Duodenal mucosa (tissue), 2 donors: ENCODE measurements around the gene MAPKAPK5.

ENCODE experiments used
- H3K27ac ChIP-seq: one replicate; pipeline ENCODE4 v1.7.0; 2013; ENCODE audit warnings: low read depth, low read length
- H3K27me3 ChIP-seq, 2 donors: one replicate each; pipeline ENCODE4 v1.7.0; 2013; ENCODE audit warnings: low read length in 2 of 2, control low read depth in 1 of 2; ENCODE audit not compliant: insufficient read depth in 2 of 2, control insufficient read depth in 1 of 2
- H3K36me3 ChIP-seq, 2 donors: one replicate each; pipeline ENCODE4 v1.7.0; 2013; ENCODE audit warnings: low read length in 2 of 2, control low read depth in 1 of 2; ENCODE audit not compliant: insufficient read depth in 2 of 2, control insufficient read depth in 1 of 2
- H3K4me1 ChIP-seq, 2 donors: one replicate each; pipeline ENCODE4 v1.7.0; 2013; ENCODE audit warnings: low read length in 2 of 2, control low read depth in 1 of 2; ENCODE audit not compliant: insufficient read depth in 2 of 2, control insufficient read depth in 1 of 2
- H3K4me3 ChIP-seq, 2 donors: one replicate each; pipeline ENCODE4 v1.7.0; 2013; ENCODE audit warnings: low read length in 2 of 2, low read depth in 1 of 2
- H3K9ac ChIP-seq, 2 donors: one replicate each; pipeline ENCODE4 v1.7.0; 2013; ENCODE audit warnings: low read length in 2 of 2, low read depth in 1 of 2
- H3K9me3 ChIP-seq, 2 donors: one replicate each; pipeline ENCODE4 v1.7.0; 2013; ENCODE audit warnings: low read length in 2 of 2, control low read depth in 1 of 2; ENCODE audit not compliant: control insufficient read depth in 1 of 2

Gene MAPKAPK5

DNA sequence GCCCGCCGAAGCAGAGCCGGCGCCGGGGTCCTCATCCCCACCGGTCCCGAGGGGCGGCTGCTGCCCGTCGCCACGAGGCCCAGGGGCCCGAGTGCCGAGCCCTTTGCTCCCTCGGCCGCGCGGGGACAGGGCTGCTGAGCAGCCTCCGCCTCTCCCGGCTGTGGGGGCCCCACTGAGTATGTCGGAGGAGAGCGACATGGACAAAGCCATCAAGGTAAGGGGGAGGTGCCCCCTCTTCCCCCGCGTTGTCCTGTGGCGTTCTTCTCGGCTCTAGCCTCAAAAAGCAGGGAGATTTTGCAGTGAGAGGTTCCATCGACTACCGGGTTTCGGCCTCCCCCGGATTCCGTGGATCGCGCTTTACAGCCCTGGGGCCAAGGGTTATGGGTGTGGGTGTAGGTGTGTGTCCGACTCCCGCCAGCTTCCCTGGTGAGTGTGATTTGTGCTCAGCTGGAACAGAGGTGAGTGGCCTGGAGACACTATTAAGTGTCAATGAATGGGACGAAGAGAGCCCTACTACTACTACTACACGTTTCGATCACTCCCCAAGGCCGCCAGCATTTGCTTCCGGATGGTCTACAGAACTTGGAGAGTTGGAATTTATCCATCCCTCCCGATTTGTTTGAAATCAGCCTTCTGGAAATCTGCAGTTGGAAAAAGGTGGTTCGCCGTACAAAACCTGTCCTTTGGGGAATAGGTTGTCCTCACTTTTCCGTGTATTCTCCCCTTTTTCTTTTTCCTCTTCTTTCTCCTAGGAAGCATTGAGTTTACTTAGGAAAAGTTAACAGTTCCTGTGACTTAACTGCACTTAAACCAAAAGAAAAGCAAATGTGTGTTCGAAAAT lies 748 bp downstream of the MAPKAPK5 start:
- H3K36me3 ChIP-seq, result peaks cover 4 to 16% of the 10 kb centered on the region in 2 donors
- peak overlapping the region; percentile 85 to 92 for H3K4me3 ChIP-seq
- H3K27ac ChIP-seq, result peak overlapping the region; percentile 98
- H3K9me3 ChIP-seq, result no peaks in the 10 kb centered on the region
- H3K4me1 ChIP-seq, result peaks cover 25 to 36% of the 10 kb centered on the region in 2 donors
- peak overlapping the region; percentile 84 to 89 for H3K9ac ChIP-seq
- no peaks in the 10 kb centered on the region for H3K27me3 ChIP-seq

DNA sequence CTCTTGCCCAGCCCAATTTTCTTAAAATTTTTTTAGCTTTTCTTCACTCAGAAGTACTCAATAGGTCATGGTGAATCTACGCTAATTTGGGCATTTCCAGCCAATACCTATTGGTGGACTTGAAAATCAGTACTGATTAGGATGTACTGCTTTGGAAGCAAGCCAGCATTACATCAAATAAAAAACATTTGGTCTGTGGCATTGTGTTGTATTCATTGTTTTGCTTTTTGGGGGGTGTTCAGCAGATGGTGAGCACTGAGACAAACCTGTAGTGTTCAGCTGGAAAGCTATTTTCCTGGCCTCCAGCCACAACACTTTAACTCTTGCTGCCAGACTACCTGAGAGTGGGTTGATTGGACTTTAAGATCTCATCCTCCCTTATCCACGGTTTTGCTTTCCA lies 4.0 kb downstream of the MAPKAPK5 start:
- Histone ChIP-seq H3K4me1 (peaks cover 14 to 21% of the 10 kb centered on the region in 2 donors), H3K9me3 (no peaks in the 10 kb centered on the region), H3K9ac (no peak overlapping the region), H3K27ac (no peak overlapping the region), H3K4me3 (no peak overlapping the region), H3K27me3 (no peaks in the 10 kb centered on the region), H3K36me3 (peaks cover 0 to 4% of the 10 kb centered on the region in 2 donors)

DNA sequence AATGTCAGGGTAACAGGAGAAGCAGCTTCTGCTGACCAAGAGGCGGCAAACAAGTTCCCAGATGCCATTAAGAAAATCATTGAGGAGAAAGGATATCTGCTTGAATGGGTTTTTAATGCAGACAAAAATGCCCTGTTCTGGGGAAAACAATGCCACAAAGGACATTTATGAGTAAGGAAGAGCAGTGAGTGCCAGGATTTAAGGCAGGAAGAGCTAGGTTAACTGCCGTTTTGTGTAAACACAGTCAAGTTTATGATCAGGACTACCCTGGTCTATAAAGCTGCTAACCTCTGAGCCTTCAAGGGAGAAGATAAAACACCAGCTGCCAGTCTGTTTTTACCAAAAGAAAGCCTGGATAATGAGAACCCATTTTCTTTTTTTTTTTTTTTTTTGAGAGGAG lies 8.5 kb downstream of the MAPKAPK5 start:
- Histone ChIP-seq H3K9me3 (no peaks in the 10 kb centered on the region), H3K4me3 (no peak overlapping the region), H3K9ac (no peak overlapping the region), H3K36me3 (no peaks in the 10 kb centered on the region), H3K4me1 (no peaks in the 10 kb centered on the region), H3K27ac (no peak overlapping the region), H3K27me3 (no peaks in the 10 kb centered on the region)

DNA sequence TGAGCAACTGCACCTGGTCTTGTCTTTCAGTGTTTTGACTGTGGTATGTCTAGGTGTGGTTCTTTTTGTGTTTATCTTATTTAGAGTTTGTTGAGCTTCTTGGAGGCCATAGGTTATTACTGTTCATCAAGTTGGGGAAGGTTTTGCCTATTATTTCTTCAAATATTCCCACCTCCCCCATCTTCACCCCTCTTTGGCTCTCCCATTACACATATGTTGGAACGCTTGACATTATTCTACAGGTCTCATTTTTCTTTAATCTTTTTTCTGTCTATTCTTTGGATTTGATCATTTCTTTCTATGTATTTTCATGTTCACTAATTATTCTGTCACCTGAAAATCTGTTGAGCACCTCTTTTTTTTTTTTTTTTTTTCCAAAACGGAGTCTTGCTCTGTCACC lies 16.2 kb downstream of the MAPKAPK5 start:
- Histone ChIP-seq H3K36me3 (no peaks in the 10 kb centered on the region), H3K27ac (no peak overlapping the region), H3K9me3 (no peaks in the 10 kb centered on the region), H3K27me3 (no peaks in the 10 kb centered on the region), H3K4me3 (no peak overlapping the region), H3K9ac (no peak overlapping the region), H3K4me1 (no peaks in the 10 kb centered on the region)

DNA sequence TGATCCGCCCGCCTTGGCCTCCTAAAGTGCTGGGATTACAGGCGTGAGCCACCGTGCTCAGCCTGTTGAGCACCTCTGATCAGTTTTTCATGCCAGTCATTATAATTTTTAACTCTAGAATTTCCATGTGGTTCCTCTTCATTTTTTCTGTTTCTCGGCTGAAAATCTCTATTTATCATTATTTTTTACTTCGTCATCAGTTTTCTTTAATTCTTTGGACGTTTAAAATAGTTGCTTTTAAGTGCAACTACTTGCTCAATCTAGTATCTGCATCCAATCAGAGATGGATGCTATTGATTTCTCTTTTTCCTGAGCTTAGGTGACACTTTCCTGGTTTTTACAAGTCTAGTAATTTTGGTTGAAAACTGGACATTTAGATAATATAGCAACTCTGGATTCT lies 16.8 kb downstream of the MAPKAPK5 start:
- Histone ChIP-seq H3K9me3 (no peaks in the 10 kb centered on the region), H3K4me3 (no peak overlapping the region), H3K4me1 (no peaks in the 10 kb centered on the region), H3K27me3 (no peaks in the 10 kb centered on the region), H3K27ac (no peak overlapping the region), H3K9ac (no peak overlapping the region), H3K36me3 (no peaks in the 10 kb centered on the region)

DNA sequence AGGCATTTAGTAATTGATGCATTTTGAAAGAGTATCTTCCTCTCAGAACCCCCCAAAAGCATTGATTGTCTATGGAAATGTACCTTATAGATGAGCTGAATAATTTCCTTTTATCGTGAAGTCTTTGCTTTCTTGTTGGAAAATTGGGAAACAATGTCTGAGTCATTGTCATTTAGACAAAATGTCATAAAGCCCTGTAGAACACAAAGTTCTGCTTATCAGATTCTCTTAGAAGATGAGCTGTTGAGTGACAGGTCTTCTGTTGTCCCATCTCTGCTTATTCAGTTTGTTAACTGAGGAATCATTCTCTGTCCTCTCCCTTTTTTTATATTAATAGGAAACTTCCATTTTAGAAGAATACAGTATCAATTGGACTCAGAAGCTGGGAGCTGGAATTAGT lies 22.9 kb downstream of the MAPKAPK5 start:
- Histone ChIP-seq H3K4me3 (no peak overlapping the region), H3K9me3 (no peaks in the 10 kb centered on the region), H3K4me1 (no peaks in the 10 kb centered on the region), H3K27ac (no peak overlapping the region), H3K36me3 (peaks cover 25 to 46% of the 10 kb centered on the region in 2 donors), H3K27me3 (no peaks in the 10 kb centered on the region), H3K9ac (no peak overlapping the region)

DNA sequence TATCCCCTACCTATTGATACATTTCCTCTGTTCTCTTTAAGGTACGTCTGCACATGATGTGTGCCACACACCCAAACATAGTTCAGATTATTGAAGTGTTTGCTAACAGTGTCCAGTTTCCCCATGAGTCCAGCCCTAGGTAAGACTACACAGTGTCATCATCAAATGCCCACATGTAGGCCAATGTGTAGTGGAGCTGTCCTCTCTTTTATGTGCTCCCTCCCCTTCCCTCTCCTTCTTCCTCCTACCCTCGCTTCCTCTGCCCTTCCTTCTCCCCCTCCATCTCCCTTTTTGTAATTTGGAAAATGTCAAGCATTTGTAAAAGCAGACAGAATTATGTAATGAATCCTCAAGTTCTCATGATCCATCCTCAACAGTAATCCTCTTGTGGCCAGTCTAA lies 25.5 kb downstream of the MAPKAPK5 start:
- H3K9ac ChIP-seq, result no peak overlapping the region
- H3K9me3 ChIP-seq, result no peaks in the 10 kb centered on the region
- H3K27ac ChIP-seq, result no peak overlapping the region
- H3K4me1 ChIP-seq, result no peaks in the 10 kb centered on the region
- no peaks in the 10 kb centered on the region for H3K27me3 ChIP-seq
- H3K36me3 ChIP-seq, result peaks cover 43 to 72% of the 10 kb centered on the region in 2 donors
- no peak overlapping the region for H3K4me3 ChIP-seq

DNA sequence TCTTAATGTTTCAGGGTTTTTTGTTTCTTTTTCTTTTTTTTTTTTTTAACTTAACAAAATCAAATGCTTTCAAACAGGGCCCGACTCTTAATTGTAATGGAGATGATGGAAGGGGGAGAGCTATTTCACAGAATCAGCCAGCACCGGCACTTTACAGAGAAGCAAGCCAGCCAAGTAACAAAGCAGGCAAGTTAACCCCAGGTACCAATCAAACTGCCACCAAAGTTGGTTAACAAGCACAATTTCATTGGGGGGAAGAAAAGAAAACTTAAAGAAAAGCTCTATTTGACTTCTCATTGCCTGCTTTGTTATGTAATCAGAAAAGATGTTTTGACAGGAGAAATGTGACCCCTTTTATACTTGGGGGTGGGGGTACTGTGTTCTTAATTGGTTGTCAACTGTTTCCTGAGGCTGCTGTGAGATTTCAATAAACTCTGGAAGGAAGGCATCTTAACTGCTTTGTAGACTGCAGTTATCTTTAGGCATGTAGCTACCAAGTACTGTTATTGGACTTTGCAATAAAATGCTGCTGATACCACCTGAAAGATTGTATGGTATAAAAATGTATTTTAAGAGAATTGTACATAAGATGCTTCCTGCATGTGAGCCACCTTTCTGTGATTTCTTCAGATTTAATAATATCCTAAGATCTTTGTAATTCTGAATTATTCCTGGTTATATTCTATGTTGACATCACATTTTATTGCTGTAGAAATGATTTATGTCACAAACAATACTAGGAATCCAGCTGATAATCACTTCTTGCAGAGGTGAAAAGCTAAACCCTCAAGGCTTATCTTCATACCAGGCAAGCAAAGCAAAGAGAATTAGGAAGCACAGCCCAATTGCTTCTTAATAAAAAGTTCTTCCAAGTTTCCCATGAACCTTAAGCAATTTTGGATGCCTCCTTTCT lies 26.9 kb downstream of the MAPKAPK5 start:
- no peak overlapping the region for H3K9ac ChIP-seq
- H3K4me3 ChIP-seq, result no peak overlapping the region
- peaks cover 45 to 82% of the 10 kb centered on the region in 2 donors for H3K36me3 ChIP-seq
- H3K9me3 ChIP-seq, result no peaks in the 10 kb centered on the region
- H3K27me3 ChIP-seq, result no peaks in the 10 kb centered on the region
- H3K4me1 ChIP-seq, result no peaks in the 10 kb centered on the region
- H3K27ac ChIP-seq, result no peak overlapping the region

DNA sequence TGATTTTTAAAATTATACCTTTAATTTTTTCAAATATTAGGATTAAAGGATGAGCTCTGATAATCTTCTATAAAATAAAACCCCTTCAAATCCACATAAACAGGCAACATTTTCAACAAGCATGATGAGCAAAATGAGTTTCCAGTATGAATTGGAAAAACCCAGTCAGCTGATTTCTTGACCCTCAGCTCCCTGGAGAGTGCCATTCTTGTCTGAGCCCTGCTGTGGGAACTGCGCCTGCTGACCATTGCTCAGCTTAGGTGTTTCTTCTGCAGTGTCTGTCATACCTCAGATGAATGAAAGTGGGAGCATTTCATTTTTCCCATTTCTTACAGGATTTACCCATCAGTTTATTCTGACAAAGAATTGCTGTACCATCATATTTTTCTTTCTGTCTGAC lies 27.6 kb downstream of the MAPKAPK5 start:
- Histone ChIP-seq H3K36me3 (peaks cover 45 to 86% of the 10 kb centered on the region in 2 donors), H3K9me3 (no peaks in the 10 kb centered on the region)

DNA sequence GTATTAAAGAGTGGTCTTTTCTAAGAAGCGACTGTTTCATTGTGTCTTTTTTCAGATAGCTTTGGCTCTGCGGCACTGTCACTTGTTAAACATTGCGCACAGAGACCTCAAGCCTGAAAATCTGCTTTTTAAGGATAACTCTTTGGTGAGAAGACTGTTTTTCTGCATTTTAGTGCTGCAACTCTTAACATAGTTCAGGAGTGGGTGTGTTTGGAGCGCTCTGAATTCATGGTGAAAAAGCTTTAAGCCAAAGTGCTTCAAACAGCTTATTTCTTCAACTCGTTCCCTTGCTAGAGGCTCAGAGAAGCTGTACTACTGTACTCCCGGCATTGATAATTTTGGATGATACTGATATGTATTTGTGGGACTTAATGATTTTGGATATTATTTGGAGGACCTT lies 28.2 kb downstream of the MAPKAPK5 start:
- no peaks in the 10 kb centered on the region for H3K27me3 ChIP-seq
- no peaks in the 10 kb centered on the region for H3K4me1 ChIP-seq
- H3K4me3 ChIP-seq, result no peak overlapping the region
- H3K36me3 ChIP-seq, result peaks cover 45 to 82% of the 10 kb centered on the region in 2 donors
- no peaks in the 10 kb centered on the region for H3K9me3 ChIP-seq
- H3K9ac ChIP-seq, result no peak overlapping the region
- H3K27ac ChIP-seq, result no peak overlapping the region

More for the DNA sequence above, 27.6 kb downstream of the MAPKAPK5 start:
- Histone ChIP-seq H3K27me3 (no peaks in the 10 kb centered on the region), H3K27ac (no peak overlapping the region), H3K9ac (no peak overlapping the region), H3K4me1 (no peaks in the 10 kb centered on the region), H3K4me3 (no peak overlapping the region)
